Forelimb muscle (tissue), 1 donor: ENCODE results near the gene CANT1. TPM values are rescaled to one million over a fixed set of nuclear protein-coding genes. Genes with fewer than 3 reads are reported as not detected.

Source experiments
- DNase-seq: peaks from one replicate; pipeline ENCODE4 v3.0.0-alpha.2; 2013; ENCODE audit warnings: low read depth
- polyA plus RNA-seq: library from polyadenylated mRNA; unstranded; fragments of 120-200 nt; gene quantifications from one replicate; pipeline ENCODE4 v1.2.1, GENCODE V29; 2013; ENCODE audit not compliant: insufficient read length

CANT1 gene
- polyA plus RNA-seq, 1 donor = 25.6 TPM

- no peak for DNase-seq
These were observed 737 bp downstream of the CANT1 start for GRCh38 chr17:79008666-79009387.

- DNase-seq = no peak
These were observed 1.8 kb downstream of the CANT1 start for GRCh38 chr17:79007504-79008381.

- no peak for DNase-seq
These were observed 2.6 kb downstream of the CANT1 start for GRCh38 chr17:79006794-79007503.

DNA sequence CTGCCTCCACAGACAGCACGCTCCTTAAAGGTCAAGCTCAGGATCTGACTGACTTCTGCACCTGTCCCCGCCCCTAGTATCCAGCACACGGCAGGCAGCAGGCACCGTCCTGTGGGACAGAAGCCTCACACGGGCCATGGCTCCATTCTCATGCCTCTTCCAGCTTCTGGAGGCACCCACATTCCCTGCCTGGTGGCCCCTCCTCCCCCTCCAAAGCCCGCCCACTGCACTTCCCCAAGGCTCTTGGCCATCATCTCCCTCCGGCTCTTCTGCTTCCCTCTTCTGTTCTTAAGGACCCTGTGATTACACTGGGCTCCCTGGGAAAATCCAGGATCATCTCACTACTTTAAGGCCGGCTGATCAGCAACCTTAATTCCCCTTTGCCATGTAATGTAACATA is 3.5 kb downstream of the CANT1 start:
- DNase-seq = no peak

DNA sequence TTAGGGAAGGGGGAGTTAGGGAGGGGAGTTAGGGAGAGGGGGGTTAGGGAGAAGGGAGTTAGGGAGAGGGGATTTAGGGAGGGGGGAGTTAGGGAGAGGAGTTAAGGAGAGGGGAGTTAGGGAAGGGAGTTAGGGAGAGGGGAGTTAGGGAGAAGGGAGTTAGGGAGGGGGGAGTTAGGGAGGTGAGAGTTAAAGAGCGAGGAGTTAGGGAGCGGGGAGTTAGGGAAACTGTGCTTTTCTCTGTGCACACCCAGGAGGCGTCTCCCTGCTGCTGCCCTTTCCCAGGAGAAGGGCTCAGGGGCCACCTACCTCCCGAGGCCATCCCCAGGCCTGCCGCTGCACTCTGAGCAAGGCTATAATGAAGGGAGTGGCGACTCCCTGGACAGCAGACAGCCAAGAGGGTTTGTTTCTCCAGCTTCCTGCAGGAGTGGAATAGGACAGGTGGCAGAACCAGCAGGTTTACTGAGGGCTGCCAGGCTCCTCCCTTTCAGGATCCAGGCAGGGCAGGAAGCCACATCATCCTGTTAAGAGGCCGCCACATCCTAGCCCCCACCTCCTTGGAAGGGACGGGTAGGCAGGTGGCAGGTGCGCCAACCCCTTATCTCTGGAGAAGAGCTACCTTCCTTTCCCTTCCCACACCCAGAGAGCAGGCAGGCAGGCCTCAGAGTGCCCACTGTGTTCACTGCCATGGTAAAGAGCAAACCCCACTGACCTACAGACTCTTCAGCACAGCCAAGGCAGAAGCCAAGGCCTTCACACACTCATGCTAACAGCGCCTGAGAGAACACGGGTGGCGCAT is 4.3 kb downstream of the CANT1 start:
- DNase-seq = no peak

DNA sequence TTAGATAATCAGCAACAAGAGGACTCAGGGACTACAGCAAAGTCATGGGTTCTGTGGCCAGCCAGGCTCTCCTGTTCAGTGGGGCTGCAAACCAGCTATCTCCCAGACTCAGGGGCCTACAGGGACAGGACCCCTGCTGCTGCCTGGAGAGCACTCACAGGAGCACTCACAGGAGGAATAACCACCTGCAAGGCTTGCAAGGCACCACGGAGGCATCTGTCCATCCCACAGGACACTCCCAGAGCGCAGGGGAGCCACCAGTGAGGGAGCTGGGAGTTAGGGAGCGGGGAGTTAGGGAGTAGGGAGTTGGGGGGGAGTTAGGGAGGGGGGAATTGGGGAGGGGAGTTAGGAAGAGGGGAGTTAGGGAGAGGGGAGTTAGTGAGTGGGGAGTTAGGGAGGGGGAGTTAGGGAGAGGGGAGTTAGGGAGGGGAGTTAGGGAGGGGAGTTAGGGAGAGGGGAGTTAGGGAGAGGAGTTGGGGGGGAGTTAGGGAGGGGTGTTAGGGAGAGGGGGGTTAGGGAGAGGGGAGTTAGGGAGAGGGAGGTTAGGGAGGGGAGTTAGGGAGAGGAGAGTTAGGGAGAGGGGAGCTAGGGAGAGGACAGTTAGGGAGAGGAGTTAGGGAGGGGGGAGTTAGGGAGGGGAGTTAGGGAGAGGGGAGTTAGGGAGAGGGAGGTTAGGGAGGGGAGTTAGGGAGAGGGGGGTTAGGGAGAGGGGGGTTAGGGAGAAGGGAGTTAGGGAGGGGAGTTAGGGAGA is 5.7 kb downstream of the CANT1 start:
- no peak for DNase-seq

GRCh38 chr17:79002796-79003593 is 6.6 kb downstream of the CANT1 start:
- no peak for DNase-seq

DNA sequence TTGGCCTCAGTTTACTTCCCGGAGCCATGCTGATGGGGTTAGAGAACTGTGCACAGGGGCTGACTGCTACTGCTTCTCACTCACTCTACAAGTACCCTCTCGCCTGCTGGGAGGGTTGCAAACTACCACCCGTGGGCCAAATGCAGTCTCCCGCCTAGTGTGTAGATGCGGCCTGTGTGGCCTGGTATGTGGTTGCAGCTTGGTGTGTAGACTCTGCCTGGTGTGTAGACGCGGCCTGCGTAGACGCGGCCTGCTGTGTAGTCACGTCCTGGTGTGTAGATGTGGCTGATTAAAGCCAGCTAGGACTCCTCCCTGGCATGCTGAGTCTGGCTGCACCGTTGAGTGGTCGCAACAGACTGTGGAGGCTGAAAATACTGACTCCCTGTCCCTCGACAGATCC is 7.3 kb downstream of the CANT1 start:
- DNase-seq = no peak

DNA sequence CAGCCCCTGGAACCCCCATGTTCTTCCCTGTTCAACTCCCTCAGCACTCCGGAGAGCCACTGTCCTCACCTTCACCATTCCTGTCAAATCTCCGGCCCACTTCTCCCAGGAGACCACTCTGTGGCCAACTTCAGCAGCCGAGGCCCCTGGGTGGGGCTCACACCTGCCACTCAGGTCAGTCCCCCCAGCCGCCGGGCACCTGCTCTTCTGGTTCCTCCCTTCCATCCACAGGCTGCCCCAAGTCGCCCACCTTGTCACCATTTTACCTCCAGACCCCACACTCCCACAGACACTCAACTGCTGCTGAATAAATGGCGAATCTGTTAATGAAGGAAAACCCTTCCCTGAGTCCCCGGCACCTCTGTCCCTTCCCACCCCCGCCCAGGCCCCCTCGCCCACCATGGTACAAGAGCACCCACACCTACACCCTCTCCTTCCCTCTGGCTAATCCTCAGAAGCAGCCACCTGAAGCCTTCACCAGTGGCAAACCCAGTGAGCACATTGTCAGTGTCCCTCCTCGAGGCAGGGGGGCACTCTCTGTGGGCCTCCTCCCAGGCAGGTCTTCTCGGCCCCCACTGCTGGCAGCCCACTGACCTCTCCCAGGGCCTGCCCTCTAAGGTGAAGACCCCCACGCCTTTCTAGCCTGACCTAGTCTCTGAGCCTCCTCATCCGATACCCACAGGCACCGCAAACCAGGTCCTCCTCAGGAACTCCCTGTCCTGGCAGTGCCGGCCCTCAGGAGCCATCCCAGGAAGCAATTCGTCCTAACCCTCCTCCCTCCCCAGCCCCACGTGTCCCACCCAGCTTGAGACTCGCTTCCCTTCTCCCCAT is 8.2 kb downstream of the CANT1 start:
- DNase-seq = no peak

DNA sequence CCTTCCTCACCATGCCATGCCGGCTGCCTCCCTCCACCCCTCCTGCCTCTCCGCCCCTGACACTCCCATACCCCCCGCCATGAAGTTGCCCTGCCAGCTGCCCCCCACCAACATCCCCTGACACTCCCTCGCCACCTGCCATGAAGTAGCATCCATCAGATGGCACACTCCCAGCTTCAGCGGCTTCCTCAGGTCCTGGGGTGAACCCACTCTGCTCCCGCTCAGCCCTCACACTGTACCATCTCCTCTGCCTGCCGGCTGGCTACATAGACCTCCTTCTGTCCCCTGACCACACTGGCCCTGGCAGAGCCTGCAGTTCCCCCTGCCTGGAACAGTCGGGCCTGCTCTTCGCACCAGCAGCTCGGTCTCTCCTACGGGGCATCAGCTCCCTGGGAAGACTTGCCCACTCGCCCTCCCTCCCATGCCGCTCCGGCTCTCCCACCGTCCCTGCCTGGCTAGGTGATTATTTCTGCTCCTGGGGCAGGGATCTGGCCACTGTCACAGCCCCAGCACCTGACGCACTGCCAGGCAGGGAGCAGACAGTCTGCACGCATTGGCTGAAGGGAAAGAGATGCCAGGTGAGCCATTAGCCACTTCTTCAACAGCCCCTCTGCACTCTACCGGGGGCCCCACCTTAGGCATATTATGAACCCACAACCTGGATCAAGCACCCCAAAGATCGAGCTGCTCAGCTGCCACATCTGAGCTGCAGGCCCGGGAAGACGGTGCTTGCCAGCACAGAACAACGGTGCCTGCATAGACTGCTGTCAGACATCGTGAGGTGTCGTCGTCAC is 9.0 kb downstream of the CANT1 start:
- DNase-seq = no peak

- no peak for DNase-seq
These were observed 9.6 kb downstream of the CANT1 start for GRCh38 chr17:78999947-79000395.

GRCh38 chr17:78999056-78999768 is 10.4 kb downstream of the CANT1 start:
- no peak for DNase-seq

DNA sequence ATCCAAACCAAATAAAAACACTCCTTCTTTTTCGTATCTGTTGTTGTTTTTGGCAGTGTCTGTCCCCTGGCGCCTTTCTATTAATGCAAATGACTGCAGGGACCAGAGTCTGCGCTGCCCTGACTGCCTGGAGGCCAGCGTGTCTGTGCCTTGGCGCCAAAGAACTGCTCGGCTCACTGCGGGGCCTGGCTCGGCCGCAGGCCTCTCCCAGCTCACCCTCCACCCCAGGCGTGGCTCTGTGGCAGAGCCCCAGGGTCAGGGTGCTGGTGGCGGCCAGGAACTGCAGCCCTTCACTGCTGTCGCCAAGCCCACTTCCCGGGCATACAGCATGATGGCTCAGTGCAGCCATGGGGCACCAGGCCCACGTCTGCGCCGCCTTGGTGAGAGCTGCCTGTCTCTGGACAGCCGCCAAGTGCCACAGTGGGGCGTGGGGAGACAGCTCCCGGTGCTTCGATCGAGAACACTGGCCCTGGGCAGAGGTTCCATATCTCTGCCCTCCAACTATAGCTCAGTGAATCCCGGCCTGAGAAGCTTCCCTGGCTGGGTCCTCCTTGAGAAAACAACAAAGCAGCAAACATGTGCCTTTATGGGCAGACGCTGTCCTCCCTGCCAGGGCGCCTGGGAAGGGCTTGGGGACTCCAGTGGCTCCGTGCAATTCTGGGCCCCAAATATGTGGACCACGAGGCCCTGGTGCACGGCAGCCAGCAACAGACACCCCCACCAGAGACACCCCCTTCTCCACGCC is 11.1 kb downstream of the CANT1 start:
- DNase-seq = no peak

GRCh38 chr17:78997881-78998280 is 11.7 kb downstream of the CANT1 start:
- DNase-seq = no peak

DNA sequence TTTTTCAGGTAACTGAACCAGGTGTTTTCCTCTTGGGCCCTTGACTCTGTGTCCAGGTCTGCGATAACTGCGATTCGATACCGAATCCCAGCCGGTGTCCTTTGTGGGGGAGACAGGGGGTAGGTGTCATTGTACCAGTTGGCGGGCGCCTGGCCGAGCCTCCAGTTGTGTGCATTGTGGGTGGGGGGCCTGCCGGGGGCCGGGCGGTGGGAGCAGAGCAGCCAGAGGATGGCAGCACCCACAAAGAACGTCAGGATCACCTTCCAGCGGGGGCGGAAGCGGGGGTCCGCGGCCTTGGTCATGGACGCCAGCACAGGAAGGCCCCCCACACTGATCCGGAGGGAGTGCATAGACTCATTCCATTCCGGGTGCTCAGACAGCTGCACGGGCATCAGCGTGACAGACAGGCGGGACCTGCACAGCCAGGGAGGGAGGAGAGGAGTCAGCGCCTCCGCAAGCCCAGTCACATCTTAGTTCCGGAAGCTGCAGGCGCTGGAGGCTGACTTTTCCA is 12.3 kb downstream of the CANT1 start:
- DNase-seq = no peak

- DNase-seq = no peak
These were observed 12.8 kb downstream of the CANT1 start for GRCh38 chr17:78996781-78997201.
